GM19395 (cell line): ENCODE results near the gene PFKFB3.
"Not testable (repeated sequence)": the region's sequence is repeated elsewhere in the genome, so short reads cannot be mapped to it uniquely, and the experiment has no call there.

Source experiments
- ATAC-seq: cut with Tn5 transposase; IDR thresholded peaks from one replicate; pipeline ENCODE4 v1.9.1; 2021; ENCODE audit warnings: mild to moderate bottlenecking, moderate library complexity; ENCODE audit not compliant: unreplicated experiment

Gene PFKFB3

DNA sequence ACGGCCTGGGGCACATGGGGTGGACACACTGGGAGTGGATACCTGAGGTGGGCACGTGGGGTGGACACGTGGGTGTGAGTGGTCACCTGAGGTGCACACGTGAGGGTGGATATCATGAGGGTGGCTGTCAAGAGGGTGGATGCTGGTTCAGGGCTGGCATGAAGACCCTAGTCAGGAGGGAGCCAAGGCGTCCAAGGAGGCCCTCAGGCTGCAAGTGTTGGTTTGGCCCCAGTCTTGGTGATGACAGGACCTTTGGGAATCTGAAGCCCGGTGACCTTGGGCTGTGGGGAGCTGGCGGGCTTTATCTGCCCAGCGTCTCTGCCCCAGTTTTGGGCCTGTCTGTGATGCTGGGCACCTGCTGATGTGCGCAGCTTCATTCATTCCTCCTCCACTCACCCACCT, 24.9 kb upstream of the PFKFB3 start:
- ATAC-seq, result no peak

DNA sequence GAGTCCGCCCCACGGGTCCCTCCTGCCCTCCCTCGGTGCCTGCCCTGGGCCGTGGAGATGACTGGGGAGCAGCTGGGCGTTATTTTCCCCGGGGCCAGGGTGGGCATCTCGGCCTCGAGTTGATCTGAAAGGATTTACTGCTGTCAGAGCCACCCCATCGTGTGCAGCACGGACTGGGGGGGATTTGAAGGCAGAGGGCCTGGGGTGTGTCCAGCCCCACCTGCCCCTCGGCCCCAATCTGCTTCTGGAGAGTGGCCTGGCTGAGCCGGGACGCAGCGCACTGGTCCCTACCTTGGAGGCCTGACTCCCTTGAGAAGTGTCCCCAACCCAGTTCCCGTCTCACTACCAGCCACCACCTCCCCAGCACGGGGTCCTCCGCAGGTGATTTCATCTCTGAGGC, 24.2 kb upstream of the PFKFB3 start:
- no peak for ATAC-seq

DNA sequence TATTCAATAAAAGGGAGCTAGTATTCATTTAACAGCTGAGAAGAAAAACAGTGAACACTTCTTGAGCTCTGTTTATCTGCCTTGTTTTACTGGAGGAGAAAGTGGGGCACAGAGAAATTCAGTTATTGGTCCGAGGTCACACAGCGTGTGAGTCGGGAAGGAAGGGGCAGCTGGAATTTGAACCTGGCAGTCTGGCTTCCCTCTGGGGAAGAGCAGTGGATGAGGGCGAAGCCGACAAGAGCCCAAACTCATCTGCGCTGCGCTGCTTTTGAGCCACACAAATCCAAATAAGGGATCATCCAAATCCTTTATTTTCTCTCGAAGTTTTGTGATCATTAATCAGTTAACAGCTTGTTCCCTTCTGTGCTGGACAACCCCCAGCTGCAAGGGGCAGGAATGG, 23.7 kb upstream of the PFKFB3 start:
- no peak for ATAC-seq

DNA sequence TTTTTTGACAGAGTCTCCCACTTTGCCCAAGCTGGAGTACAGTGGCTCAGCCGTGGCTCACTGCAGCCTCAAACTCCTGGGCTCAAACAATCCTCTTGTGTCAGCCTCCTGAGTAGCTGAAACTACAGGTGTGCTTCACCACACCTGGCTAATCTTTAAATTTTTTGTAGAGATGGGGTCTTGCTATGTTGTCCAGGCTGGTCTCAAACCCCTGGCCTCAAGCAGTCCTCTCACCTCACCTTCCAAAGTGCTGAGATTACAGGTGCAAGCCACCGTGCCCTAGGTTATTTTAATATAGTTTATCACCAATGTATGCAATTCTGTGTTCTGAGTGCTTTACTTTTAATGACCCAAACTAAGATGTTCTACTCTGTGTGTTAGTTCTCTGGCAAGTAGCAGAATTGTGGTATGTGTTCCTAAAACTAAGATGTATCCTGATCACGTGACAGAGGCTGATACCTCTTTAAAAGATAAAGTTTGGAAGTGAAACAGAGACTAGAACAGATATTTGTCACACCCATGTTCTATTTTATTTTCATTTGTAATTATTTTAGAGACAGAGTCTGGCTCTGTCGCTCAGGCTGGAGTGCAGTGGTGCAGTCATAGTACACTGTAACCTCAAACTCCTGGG, 22.1 kb upstream of the PFKFB3 start:
- ATAC-seq, result no peak

DNA sequence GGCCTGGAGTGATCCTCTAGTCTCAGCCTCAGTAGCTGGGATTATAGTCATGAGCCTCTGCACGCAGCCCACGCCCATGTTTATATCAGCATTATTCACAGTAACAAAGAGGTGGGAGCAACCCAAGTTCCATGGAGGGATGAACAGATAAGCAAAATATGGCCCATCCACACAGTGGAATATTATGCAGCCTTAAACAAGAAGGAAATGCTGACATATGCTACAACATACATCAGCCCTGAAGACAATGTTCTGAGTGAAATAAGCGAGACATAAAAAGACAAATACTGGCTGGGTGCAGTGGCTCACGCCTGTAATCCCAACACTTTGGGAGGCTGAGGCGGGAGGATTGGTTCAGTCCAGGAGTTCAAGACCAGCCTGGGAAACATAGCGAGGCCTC, 21.5 kb upstream of the PFKFB3 start:
- no peak for ATAC-seq

DNA sequence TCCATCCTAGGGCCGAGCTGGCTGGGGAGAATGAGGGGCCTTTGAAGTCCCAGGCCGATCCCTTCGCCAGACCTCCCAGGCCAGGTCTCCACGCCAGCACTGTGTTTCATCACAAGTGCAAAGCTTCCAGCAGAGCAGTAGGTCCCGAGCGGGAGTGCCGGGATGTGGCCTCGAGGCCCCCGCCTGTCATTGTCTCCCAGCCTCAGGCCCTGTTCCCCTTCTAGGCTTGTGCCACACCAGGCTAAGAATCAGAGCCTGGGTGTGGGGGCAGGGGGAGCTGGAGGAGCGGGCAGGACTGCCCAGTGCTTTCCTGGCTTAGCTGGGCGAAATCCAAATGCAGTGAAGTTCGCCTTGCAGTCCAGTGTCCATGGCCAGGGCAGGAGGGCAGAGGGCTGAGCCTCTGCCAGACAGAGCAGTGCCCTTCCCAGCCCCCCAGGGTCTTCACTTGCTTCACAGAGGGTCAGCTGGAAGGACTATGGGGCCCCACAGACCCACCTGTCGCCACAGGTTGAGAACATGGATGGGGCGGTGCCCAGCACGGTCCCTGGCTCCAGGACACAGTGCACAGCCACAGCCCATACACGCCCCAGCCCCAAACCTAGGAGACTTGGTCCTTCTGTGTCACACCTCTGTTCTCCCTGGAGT, 20.2 kb upstream of the PFKFB3 start:
- no peak for ATAC-seq

DNA sequence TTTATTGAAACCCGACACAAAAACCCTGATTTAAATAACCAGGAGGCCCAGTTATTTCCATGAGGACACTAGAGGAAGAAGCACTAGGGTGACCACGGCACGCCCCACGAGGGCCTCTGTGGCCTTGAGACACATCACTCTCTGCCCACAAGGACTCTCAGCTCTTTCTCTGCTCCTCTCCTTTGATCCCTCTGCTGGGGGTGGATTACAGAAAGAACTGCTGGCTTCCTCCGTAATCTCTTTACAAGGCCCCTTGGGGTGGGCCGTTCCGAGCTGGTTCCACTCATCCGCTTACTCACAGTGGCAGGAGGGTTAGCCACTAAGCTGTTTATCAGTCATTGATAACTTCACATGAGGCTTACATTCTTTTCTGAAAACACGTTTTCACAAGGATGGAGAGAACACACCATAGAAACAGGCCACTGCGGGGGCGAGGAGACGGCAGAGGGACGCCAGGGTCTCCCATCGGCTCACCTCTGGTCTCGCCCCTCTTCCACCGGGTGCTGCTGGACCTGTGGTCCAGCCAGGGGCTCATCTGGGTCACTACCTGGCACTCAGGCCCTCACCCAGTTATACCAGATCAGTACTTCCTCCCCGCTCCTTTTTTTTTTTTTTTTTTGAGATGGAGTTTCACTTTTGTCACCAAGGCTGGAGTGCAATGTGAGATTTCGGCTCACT, 17.6 kb upstream of the PFKFB3 start:
- no peak for ATAC-seq

DNA sequence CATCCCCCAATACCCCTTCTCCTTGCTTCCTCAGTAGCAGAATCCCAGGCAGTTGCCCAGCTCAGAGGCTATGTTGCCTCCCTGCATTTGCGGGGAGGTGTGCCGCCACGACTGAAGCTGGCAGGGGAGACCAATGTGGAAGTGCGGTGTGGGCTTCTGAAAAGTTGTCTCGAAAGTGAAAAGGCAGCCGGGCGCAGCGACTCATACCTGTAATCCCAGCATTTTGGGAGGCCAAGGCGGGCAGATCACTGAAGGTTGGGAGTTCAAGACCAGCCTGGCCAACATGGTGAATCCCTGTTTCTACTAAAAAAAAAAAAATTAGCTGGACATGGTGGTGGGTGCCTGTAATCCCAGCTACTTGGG, 15.9 kb upstream of the PFKFB3 start:
- no peak for ATAC-seq

DNA sequence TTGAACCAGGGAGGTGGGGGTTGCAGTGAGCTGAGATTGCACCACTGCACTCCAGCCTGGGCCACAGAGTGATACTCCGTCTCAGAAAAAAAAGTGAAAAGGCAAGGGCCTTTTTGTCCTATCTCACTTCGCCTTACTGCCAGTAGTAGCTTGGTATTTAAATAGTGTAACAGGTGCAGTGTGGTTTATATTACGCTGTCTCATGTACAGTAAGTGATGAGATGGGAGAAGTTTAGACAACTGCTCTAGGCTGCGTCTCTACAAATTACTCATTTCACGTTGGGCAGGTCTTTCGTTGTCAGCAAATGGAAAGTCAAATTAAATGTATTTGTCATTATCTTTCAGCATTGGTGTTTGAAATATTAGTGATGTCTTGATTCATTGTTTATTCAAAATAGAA, 15.5 kb upstream of the PFKFB3 start:
- ATAC-seq, result peak; percentile 62

DNA sequence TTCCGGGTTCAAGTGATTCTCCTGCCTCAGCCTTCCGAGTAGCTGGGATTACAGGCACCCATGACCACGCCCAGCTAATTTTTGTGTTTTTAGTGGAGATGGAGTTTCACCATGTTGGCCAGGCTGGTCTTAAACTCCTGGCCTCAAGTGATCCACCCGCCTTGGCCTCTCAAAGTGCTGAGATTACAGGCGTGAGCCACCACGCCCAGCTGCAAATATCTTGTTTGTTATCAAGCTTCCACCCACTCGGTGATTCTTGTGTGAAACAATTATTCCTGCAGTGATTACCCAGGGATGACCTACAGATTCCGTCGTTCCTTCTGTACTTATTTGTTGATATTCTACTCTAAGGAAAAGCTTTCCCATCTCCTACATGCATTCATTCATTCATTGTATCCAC, 12.7 kb upstream of the PFKFB3 start:
- not testable (repeated sequence) for ATAC-seq

DNA sequence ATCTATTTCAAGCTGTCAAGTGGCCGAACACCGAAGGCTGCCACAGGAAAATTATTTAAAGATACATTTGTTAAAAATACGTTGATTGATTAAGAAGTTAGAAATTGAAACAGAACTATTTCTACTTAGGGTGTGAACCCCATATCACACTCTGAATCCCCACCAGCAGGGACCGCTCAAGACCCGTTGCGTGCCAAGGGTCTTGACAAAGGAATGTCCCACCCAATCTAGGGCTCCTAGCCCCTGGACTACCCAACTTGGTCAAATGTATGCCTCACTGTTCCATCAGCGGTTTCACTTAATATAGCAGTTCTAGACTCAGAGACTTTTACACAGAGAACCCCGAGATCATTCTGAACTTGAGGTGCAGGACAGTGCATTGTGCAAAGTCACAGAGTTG, 11.6 kb upstream of the PFKFB3 start:
- no peak for ATAC-seq

DNA sequence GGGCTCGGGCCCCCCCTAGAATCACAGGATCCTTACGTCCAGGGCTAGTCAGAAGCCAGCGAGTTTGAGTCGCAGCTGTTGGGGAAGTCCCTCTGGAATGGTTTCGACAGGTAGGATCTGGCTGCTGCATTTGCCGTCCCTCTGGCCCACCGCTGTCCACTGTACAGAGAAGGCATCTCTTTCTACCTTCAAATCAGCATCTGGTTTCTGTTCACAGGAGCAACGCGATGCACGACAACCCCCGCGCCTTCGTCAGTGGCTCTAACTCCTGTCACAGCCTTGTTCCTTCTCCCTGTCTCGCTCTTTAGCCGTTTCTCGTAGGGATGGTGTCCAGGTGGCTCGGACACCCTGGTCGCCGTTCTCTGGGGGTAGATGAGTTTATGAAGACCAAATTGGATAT, 11.2 kb upstream of the PFKFB3 start:
- no peak for ATAC-seq

DNA sequence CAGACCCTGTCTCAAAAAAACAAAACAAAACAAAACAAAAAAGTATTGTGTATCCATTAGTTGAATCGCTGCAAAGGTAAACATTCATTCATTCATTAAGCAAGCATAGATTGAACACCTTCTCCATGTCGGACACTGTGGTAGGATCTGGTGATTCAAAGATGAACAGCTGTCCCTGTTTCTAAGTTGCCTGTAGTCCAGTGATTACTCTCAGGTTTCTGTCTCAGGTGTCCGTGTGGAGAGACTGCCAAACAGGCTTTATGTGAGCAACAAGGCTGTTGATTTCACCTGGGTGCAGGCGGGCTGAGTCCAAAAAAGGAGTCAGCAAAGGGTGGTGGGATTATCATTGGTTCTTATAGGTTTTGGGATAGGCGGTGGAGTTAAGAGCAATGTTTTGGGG, 9.4 kb upstream of the PFKFB3 start:
- not testable (repeated sequence) for ATAC-seq

DNA sequence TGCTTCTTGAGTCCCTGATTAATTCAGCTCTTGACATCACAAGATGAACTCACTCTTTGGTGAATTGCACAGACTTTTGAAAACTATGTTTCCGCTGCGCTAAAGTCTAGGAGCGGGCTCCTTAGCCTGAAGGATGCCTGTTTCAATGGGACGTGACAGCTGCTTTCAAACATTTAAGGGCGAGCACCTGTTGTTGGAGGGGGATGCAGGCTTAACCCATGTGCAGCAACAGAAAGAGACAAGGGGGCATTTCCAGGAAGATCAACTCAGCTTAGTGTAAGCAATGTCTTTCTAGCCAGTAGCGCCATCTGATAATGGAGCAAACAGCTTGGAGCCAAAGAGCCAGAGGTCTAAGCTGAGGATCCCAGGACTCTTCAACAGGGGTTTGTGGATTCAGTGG, 8.4 kb upstream of the PFKFB3 start:
- no peak for ATAC-seq

DNA sequence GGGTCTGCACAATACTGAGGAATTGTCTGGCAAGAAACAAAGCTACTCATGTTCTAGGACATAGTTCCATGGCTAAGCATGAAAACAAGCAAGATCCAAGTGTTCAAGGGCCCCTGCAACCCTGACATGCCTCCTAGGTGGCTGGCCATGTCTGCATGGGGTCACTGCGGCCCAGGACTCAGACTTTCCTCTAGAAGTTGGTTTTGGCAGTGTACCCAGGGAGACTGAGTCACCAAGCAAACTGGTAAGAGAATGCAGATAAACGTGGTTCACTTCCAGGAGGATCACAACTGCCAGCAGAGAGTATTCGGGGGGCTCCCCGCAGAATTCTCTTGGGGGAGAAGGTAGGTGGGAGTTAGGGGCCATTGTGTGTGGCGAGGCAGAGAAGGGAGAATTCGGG, 7.4 kb upstream of the PFKFB3 start:
- no peak for ATAC-seq

DNA sequence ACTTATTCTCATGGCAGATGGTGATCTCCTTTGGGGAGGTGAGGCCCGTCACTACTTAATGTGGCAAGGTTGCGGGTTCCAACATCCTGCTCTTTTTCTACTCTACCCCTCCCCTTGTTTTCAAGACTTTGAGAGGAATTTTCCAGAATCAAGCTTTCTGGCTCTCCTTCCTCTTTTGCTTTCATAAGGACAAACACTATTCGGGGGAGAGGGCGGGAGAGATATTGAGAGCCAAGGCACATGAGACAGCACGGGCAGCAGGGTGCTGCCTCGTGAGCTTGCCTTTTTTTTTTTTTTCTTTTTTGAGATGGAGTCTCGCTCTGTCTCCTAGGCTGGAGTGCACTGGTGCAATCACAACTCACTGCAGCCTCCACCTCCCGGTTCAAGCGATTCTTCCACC, 6.9 kb upstream of the PFKFB3 start:
- no peak for ATAC-seq

DNA sequence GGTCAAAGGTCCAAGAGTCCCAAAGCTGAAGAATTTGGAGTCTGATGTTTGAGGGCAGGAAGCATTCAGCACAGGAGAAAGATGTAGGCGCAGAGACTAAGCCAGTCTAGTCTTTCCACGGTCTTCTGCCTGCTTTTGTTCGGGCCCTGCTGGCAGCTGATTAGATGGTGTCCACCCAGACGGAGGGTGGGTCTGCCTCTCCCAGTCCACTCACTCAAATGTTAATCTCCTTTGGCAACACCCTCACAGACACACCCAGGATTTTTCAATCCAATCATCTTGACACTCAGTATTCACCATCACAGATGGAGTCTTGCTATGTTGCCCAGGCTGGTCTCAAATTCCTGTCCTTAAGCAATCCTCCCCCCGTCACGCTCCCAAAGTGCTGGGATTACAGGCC, 6.2 kb upstream of the PFKFB3 start:
- not testable (repeated sequence) for ATAC-seq

DNA sequence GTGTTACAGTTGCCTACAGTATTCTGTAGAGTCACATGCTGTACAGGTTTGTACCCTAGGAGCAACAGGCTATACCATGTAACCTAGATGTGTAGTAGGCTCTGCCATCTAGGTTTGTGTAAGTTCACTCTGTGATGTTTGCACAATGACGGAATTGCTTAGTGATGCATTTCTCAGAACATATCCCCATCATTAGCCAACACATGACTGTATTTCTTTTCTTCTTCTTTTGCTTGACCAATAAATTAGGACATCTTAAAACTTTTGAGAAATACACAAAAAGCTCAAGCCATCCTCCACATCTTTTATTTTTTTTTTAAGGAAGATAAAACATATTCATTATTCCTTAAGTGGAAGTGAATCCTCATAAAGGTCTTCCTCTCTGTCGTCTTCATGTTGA, 5.4 kb upstream of the PFKFB3 start:
- ATAC-seq, result no peak

DNA sequence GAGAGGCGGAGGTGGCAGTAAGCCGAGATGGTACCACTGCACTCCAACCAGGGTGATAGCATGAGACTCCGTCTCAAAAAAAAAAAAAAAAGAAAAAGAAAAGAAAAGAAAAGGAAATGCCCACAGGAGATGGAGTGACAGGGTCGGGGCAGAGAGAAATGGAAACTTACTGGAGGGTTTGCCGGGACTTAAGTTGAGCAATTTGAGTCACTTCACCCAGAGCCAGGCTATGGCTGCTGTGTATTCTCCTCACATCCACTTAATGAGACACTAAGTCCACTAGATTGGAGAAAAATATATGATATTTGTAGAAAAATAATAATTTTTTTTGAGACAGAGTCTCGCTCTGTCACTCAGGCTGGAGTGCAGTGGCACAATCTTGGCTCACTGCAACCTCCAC, 4.6 kb upstream of the PFKFB3 start:
- ATAC-seq, result no peak

DNA sequence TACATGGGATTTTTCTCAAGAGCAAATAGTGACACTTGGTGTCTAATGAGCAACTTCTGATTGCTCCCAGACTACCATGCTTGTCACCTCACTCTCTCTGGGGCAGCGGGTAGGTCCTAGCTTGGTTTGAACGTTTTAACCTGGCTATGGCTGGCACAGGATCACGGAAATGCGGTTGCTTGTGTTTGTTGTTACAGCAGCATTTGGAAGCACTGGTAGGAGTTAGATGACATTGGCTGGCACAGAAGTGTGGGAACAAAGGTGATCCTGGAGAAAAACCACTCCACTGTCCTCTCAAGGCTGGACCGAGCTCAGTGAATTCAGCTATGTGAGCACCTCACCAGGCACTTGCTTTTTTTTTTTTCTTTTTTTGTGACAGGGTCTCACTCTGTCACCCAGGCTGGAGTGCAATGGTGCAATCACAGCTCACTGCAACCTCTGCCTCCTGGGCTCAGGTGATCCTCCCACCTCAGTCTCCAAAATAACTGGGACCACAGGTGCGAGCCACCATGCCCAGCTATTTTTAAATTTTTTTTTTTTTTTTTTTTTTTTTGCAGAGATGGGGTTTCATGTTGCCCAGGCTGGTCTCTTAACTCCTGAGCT, 3.5 kb upstream of the PFKFB3 start:
- no peak for ATAC-seq

DNA sequence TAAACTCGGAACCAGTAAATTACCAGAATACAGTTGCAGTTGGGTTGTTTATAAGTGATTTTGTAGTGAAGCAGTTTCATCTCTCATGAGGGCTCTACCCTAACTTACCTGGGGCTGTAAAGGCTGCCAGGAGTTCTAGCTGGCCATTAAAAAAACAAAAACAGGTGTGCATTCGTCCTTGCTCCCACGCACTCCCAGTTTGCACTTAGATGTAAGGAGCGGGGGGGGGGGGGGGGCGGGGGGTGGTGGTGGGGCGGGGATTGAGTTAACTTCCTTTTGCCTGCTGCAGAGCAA, 2.3 kb upstream of the PFKFB3 start:
- ATAC-seq, result no peak

DNA sequence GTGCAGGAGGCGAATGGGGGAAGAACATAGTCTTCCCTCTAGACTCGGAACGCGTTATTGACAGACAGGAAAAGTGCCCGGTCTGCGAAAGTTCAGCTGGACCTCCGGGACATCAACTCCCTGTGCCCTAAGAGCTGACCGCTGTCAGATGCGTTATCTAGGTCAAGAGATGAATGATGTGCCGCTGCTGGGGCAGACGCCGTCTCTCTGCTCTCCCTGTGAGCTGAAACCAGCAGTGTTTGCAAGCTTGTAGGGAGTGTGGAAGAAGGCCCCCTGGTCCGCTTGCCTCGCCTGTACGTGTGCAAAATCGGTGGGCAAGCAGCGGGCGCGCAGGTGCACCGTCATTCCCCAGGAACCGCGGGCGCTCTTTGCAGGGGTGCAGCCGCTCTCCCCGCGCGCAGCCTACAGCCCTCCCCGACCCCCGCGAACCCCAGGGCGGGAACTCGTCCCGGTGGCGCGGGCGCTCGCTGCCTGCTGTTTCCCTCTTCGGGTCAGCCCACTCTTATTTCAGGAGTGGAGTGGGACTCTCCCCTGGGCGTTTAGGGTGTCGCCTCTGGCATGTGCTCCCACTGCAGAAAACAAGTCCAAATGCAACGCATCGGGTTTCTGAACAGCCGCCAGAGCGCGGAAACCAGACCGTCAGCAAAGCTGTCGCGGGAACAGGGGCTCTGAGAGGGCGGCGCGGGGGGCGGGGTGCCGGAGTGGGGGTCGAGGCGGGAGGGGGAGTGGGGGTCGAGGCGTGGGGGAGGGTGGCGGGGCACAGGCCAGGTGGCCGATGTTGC, 1.8 kb upstream of the PFKFB3 start:
- ATAC-seq, result no peak
